Measurements from ENCODE around the gene TNFAIP8. TPM values are rescaled to one million over a fixed set of nuclear protein-coding genes. Genes with fewer than 3 reads are reported as not detected.

The TNFAIP8 gene
- total and polyA plus RNA-seq, 7 donors: 0.73 to 2.5 (median 1.6) TPM

DNA sequence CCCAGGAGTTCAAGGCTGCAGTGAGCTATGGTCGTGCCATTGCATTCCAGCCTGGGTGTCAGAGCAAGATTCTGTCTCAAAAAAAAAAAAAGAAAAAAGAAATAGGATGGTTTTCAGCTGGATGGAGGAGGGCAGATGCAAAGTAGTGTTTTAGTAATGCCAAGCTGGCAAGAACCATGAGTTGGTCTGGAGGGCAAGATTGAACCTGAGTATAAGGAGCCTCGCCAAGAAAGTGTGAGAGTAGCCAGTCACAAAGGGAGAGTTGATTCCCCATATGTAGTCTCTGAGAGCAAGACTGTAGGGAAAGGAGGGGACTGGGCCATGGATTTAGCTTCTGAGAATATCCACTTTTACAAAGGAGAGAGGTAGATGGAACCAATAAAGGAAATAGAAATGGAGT, 6.9 kb downstream of the TNFAIP8 start:
- no peaks in the 10 kb centered on the region for H3K9me3 ChIP-seq
- no peak for ATAC-seq
- TF ChIP-seq CTCF (IDR thresholded peaks at IDR 0.05): no peak
- no peaks in the 10 kb centered on the region for H3K36me3 ChIP-seq (ENCODE audit: insufficient read depth in 1 of 2, low read depth in 1 of 2)
- no peak overlapping the region for H3K4me3 ChIP-seq
- WGBS, 3 donors: 81 to 97% (median 95%) methylated on average over 2 of the region's 2 CpGs
- H3K4me1 ChIP-seq: no peaks in the 10 kb centered on the region
- no peak for DNase-seq
- H3K27me3 ChIP-seq (ENCODE audit: insufficient read depth in 3 of 3, low read length in 2 of 3): no peaks in the 10 kb centered on the region
- intact Hi-C loops (cut with DNase I): no loop called here
- no peak overlapping the region for H3K27ac ChIP-seq

GRCh38 chr5:119363271-119363670, 7.5 kb downstream of the TNFAIP8 start:
- H3K27ac ChIP-seq: no peak overlapping the region
- no peak for DNase-seq

GRCh38 chr5:119363936-119364335, 8.1 kb downstream of the TNFAIP8 start:
- DNase-seq: no peak
- H3K9me3 ChIP-seq: no peaks in the 10 kb centered on the region
- no peak for ATAC-seq
- WGBS, 3 donors: 88 to 92% (median 91%) methylated on average over 2 of the region's 2 CpGs
- H3K27me3 ChIP-seq (ENCODE audit: insufficient read depth in 3 of 3, low read length in 2 of 3): no peaks in the 10 kb centered on the region
- H3K36me3 ChIP-seq (ENCODE audit: insufficient read depth in 1 of 2, low read depth in 1 of 2): no peaks in the 10 kb centered on the region
- H3K27ac ChIP-seq: no peak overlapping the region
- no peak overlapping the region for H3K4me3 ChIP-seq
- intact Hi-C loops (cut with DNase I): no loop called here
- no peaks in the 10 kb centered on the region for H3K4me1 ChIP-seq
- TF ChIP-seq CTCF (IDR thresholded peaks at IDR 0.05): no peak

More at GRCh38 chr5:119363271-119363670, 7.5 kb downstream of the TNFAIP8 start:
- WGBS, 3 donors: 70 to 86% (median 74%) methylated on average over 2 of the region's 2 CpGs
- H3K36me3 ChIP-seq (ENCODE audit: insufficient read depth in 1 of 2, low read depth in 1 of 2): no peaks in the 10 kb centered on the region
- intact Hi-C loops (cut with DNase I): no loop called here
- ATAC-seq: no peak
- TF ChIP-seq CTCF (IDR thresholded peaks at IDR 0.05): no peak
- no peaks in the 10 kb centered on the region for H3K27me3 ChIP-seq (ENCODE audit: insufficient read depth in 3 of 3, low read length in 2 of 3)
- no peaks in the 10 kb centered on the region for H3K4me1 ChIP-seq
- H3K9me3 ChIP-seq: no peaks in the 10 kb centered on the region
- H3K4me3 ChIP-seq: no peak overlapping the region

GRCh38 chr5:119365847-119366539, 10.2 kb downstream of the TNFAIP8 start:
- Histone ChIP-seq H3K4me3 (no peak overlapping the region), H3K27ac (no peak overlapping the region), H3K36me3 (ENCODE audit: insufficient read depth in 1 of 2, low read depth in 1 of 2) (no peaks in the 10 kb centered on the region), H3K9me3 (no peaks in the 10 kb centered on the region), H3K27me3 (ENCODE audit: insufficient read depth in 3 of 3, low read length in 2 of 3) (no peaks in the 10 kb centered on the region), H3K4me1 (no peaks in the 10 kb centered on the region)
- WGBS, 3 donors: 37 to 40% (median 40%) methylated on average over 3 of the region's 3 CpGs
- intact Hi-C loops (cut with DNase I): no loop called here
- TF ChIP-seq CTCF (IDR thresholded peaks at IDR 0.05): no peak
- DNase-seq: no peak
- ATAC-seq: no peak

GRCh38 chr5:119366540-119366881, 10.7 kb downstream of the TNFAIP8 start:
- H3K27ac ChIP-seq: no peak overlapping the region
- WGBS, 3 donors: 41 to 74% (median 44%) methylated on average over 2 of the region's 2 CpGs
- H3K9me3 ChIP-seq: no peaks in the 10 kb centered on the region
- H3K4me1 ChIP-seq: no peaks in the 10 kb centered on the region
- intact Hi-C loops (cut with DNase I): no loop called here
- DNase-seq: no peak
- H3K27me3 ChIP-seq (ENCODE audit: insufficient read depth in 3 of 3, low read length in 2 of 3): no peaks in the 10 kb centered on the region
- TF ChIP-seq CTCF (IDR thresholded peaks at IDR 0.05): no peak
- ATAC-seq: no peak
- H3K4me3 ChIP-seq: no peak overlapping the region
- H3K36me3 ChIP-seq (ENCODE audit: insufficient read depth in 1 of 2, low read depth in 1 of 2): no peaks in the 10 kb centered on the region
